ENCODE measurements around the gene SLC13A2.

- TF ChIP-seq POLR2A (IDR thresholded peaks at IDR 0.05; ENCODE audit: low read length) (no peak), GATA1 (IDR thresholded peaks at IDR 0.05; ENCODE audit: low read depth, low read length) (no peak)
Measured at GRCh38 chr17:28499684-28500357, 26.4 kb downstream of the SLC13A2 start.
